ENCODE data around the gene SSU72.
"Not testable (repeated sequence)": the region's sequence is repeated elsewhere in the genome, so short reads cannot be mapped to it uniquely, and the experiment has no call there.

GRCh38 chr1:1508775-1509464, 65.7 kb downstream of the SSU72 start:
- not testable (repeated sequence) for TF ChIP-seq POLR2AphosphoS5 (IDR thresholded peaks at IDR 0.05); POLR2A (IDR thresholded peaks at IDR 0.05; ENCODE audit: low read depth)

All from esophagus muscularis mucosa (tissue), 2 donors.